Keratinocyte (primary cell): ENCODE results near the gene PITPNC1. TPM values are rescaled to one million over a fixed set of nuclear protein-coding genes. Genes with fewer than 3 reads are reported as not detected.

ENCODE experiments used
- DNase-seq: peaks from one replicate; pipeline ENCODE4 v3.0.0-alpha.2; 2011; ENCODE audit warnings: low read depth, missing footprints, low spot score
- FAIRE-seq: peaks from 2 replicates; lab custom pipeline; 2011; peaks lifted over from hg19 to GRCh38; lab: Jason Lieb, UNC
- H2AFZ ChIP-seq: 2 replicates; pipeline ENCODE4 v1.6.0; 2012; ENCODE audit warnings: low read length, control low read depth, inconsistent platforms; ENCODE audit not compliant: control insufficient read depth
- H3K27ac ChIP-seq: 2 replicates; pipeline ENCODE4 v1.5.1; 2011; ENCODE audit warnings: low read length; ENCODE audit not compliant: control insufficient read depth, insufficient read depth
- H3K27me3 ChIP-seq: 3 replicates; pipeline ENCODE4 v1.6.0; 2011; ENCODE audit warnings: low read length; ENCODE audit not compliant: control insufficient read depth, insufficient read depth; ENCODE audit errors: extremely low read depth
- H3K36me3 ChIP-seq, 2 experiments: 2 replicates in 1 of 2; 3 replicates in 1 of 2; pipeline ENCODE4 v1.5.1; 2011; ENCODE audit warnings: low read length in 2 of 2, mild to moderate bottlenecking in 1 of 2; ENCODE audit not compliant: control insufficient read depth in 2 of 2, insufficient read depth in 2 of 2; ENCODE audit errors: extremely low read depth in 1 of 2
- H3K4me1 ChIP-seq: 3 replicates; pipeline ENCODE4 v1.5.1; 2011; ENCODE audit warnings: low read length; ENCODE audit not compliant: control insufficient read depth, insufficient read depth; ENCODE audit errors: extremely low read depth
- H3K4me2 ChIP-seq: 3 replicates; pipeline ENCODE4 v1.6.0; 2011; ENCODE audit warnings: low read depth, low read length; ENCODE audit not compliant: control insufficient read depth, insufficient read depth; ENCODE audit errors: extremely low read depth
- H3K4me3 ChIP-seq, 3 experiments: fragments of 200-600 bp in 1 of 3; sonication (generic) in 1 of 3; 2 replicates in 2 of 3; 3 replicates in 1 of 3; pipeline ENCODE4 v1.5.1; 2011 to 2016; ENCODE audit warnings: low read length in 3 of 3, mild to moderate bottlenecking in 3 of 3, control low read depth in 2 of 3, inconsistent platforms in 1 of 3, low read depth in 1 of 3, mixed read lengths in 1 of 3, mixed run types in 1 of 3, moderate library complexity in 1 of 3; ENCODE audit not compliant: control insufficient read depth in 2 of 3, insufficient read depth in 2 of 3; ENCODE audit errors: extremely low read depth in 1 of 3
- H3K79me2 ChIP-seq: 2 replicates; pipeline ENCODE4 v1.6.0; 2012; ENCODE audit warnings: low read length; ENCODE audit not compliant: control insufficient read depth, insufficient read depth
- H3K9ac ChIP-seq: 3 replicates; pipeline ENCODE4 v1.6.0; 2011; ENCODE audit warnings: low read length; ENCODE audit not compliant: control insufficient read depth, insufficient read depth; ENCODE audit errors: extremely low read depth
- H3K9me1 ChIP-seq: 3 replicates; pipeline ENCODE4 v1.6.0; 2011; ENCODE audit warnings: low read length; ENCODE audit not compliant: control insufficient read depth, insufficient read depth; ENCODE audit errors: extremely low read depth
- H3K9me3 ChIP-seq: 2 replicates; pipeline ENCODE4 v1.5.1; 2012; ENCODE audit warnings: low read depth, low read length; ENCODE audit not compliant: control insufficient read depth
- H4K20me1 ChIP-seq: 3 replicates; pipeline ENCODE4 v1.6.0; 2011; ENCODE audit warnings: low read length; ENCODE audit not compliant: control insufficient read depth, insufficient read depth; ENCODE audit errors: extremely low read depth
- EZH2 ChIP-seq: IDR thresholded peaks from one replicate; pipeline ENCODE4 v1.6.1; 2012; ENCODE audit warnings: inconsistent platforms, mild to moderate bottlenecking, low read length, moderate library complexity
- dilution Hi-C: fragments of 300-500 bp; cut with MboI; formaldehyde crosslinking; loops from one replicate; pipeline ENCODE4 v1.7.0; 2020; ENCODE audit warnings: low sequenced_read_pairs; ENCODE audit not compliant: extremely low pct_ligation_motif_present
- polyA plus RNA-seq, 5 experiments: library from polyadenylated mRNA; depleted of rRNA in 3 of 5; stranded (reverse) in 3 of 5; stranded (forward) in 1 of 5; unstranded in 1 of 5; fragments of >200 nt; gene quantifications; 1 replicate in 1 of 5; 2 replicates in 3 of 5; 3 replicates in 1 of 5; pipeline versions ENCODE4 v1.2.1 to v1.2.3, GENCODE V29; 2011 to 2012; ENCODE audit warnings: missing spikeins in 2 of 5, low read depth in 1 of 5, low replicate concordance in 1 of 5
- TF ChIP-seq, protein P1 (sequence below), 3 experiments: IDR thresholded peaks in 1 of 3; conservative IDR thresholded peaks in 1 of 3; optimal IDR thresholded peaks in 1 of 3; 2 replicates in 2 of 3; 3 replicates in 1 of 3; pipeline versions ENCODE3 to v1.5.1; 2011; ENCODE audit warnings: low read length in 3 of 3, mild to moderate bottlenecking in 3 of 3, moderate library complexity in 2 of 3, control low read depth in 1 of 3, inconsistent platforms in 1 of 3; ENCODE audit not compliant: insufficient read depth in 2 of 3; ENCODE audit errors: extremely low read depth in 1 of 3

The PITPNC1 gene
- polyA plus RNA-seq, 1 donor (not counting 4 experiments of a cell fraction or from before 2014, with no cell fraction given): 24.8 TPM

DNA sequence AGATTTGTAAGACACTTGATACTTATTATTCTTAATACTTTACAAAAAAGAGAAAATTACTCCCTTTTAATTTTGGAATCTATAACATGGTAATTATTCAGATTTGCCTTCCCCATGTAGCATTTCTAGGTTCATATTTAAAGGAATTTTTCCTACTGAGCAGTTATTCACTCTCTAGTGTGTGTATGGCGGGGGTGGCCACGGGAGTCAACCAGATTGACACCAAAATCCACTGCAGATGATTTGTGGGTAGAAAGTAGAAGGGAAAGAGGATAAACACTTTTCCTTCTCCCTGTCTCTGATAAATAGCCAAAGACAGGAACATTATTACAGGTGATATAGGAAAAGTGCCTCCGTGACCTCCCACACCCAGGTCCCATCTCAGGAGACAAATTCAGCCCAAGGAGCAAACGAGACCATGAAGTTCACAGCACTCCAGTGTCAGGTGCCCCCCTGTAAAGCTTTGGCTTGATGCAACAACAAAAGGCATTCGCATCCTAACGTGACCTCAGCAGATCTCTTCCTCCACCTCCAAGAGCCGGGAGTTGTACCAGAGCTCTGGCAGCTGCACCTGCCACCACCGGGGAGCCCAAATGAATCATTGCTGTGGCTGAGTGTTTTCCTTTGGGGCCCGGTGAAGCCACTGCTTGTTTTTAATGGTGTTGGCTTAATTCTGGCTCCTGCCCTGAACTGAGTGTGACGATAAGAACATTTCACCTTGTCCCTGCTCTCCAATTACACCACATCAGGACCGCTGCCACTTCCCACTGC lies 248.0 kb downstream of the PITPNC1 start:
- DNase-seq (no peak), FAIRE-seq (no peak)
- H3K27ac ChIP-seq: no peak overlapping the region
- H3K4me3 ChIP-seq: no peak overlapping the region
- no peak for TF ChIP-seq EZH2
- TF ChIP-seq, protein P1, sequence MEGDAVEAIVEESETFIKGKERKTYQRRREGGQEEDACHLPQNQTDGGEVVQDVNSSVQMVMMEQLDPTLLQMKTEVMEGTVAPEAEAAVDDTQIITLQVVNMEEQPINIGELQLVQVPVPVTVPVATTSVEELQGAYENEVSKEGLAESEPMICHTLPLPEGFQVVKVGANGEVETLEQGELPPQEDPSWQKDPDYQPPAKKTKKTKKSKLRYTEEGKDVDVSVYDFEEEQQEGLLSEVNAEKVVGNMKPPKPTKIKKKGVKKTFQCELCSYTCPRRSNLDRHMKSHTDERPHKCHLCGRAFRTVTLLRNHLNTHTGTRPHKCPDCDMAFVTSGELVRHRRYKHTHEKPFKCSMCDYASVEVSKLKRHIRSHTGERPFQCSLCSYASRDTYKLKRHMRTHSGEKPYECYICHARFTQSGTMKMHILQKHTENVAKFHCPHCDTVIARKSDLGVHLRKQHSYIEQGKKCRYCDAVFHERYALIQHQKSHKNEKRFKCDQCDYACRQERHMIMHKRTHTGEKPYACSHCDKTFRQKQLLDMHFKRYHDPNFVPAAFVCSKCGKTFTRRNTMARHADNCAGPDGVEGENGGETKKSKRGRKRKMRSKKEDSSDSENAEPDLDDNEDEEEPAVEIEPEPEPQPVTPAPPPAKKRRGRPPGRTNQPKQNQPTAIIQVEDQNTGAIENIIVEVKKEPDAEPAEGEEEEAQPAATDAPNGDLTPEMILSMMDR (optimal IDR thresholded peaks at IDR 0.05 in 1 of 3, IDR thresholded peaks at IDR 0.05 in 1 of 3, conservative IDR thresholded peaks at IDR 0.05 in 1 of 3; ENCODE audit: extremely low read depth in 1 of 3, insufficient read depth in 2 of 3, low read length in 3 of 3): no peak
- H3K9me1 ChIP-seq: no peaks in the 10 kb centered on the region
- H2AFZ ChIP-seq: no peak overlapping the region
- no peak overlapping the region for H3K9ac ChIP-seq
- H3K4me2 ChIP-seq: no peak overlapping the region
- no peaks in the 10 kb centered on the region for H3K27me3 ChIP-seq
- H3K36me3 ChIP-seq: no peaks in the 10 kb centered on the region
- H4K20me1 ChIP-seq: no peaks in the 10 kb centered on the region
- no peaks in the 10 kb centered on the region for H3K4me1 ChIP-seq
- H3K9me3 ChIP-seq: no peaks in the 10 kb centered on the region
- dilution Hi-C loops: no loop called here
- H3K79me2 ChIP-seq: no peaks in the 10 kb centered on the region

DNA sequence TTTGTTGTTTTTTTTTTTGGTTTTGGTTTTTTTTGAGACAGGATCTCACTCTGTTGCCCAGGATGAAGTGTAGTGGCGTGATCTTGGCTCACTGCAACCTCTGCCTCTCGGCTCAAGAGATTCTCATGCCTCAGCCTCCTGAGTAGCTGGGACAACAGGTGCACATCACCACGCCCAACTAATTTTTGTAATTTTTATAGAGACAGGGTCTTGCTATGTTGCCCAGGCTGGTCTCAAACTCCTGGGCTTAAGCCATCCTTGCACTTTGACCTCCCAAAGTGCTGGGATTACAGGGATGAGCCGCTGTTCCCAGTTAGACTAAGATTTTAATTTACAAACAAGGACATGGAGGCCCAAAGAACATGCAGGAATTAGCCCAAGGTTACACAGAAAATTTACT lies 248.9 kb downstream of the PITPNC1 start:
- TF ChIP-seq, protein P1 (optimal IDR thresholded peaks at IDR 0.05 in 1 of 3, IDR thresholded peaks at IDR 0.05 in 1 of 3, conservative IDR thresholded peaks at IDR 0.05 in 1 of 3; ENCODE audit: extremely low read depth in 1 of 3, insufficient read depth in 2 of 3, low read length in 3 of 3): no peak
- TF ChIP-seq EZH2: no peak
- Histone ChIP-seq H3K4me1 (no peaks in the 10 kb centered on the region), H3K36me3 (no peaks in the 10 kb centered on the region), H3K4me2 (no peak overlapping the region), H3K27ac (no peak overlapping the region), H2AFZ (no peak overlapping the region), H3K9ac (no peak overlapping the region), H3K9me3 (no peaks in the 10 kb centered on the region), H3K27me3 (no peaks in the 10 kb centered on the region), H3K9me1 (no peaks in the 10 kb centered on the region), H3K79me2 (no peaks in the 10 kb centered on the region), H4K20me1 (no peaks in the 10 kb centered on the region), H3K4me3 (no peak overlapping the region)
- FAIRE-seq: no peak
- no peak for DNase-seq
- dilution Hi-C loops: no loop called here
